K562 (cell line): Measurements from ENCODE around the gene PTPN11. TPM values are rescaled to one million over a fixed set of nuclear protein-coding genes. Genes with fewer than 3 reads are reported as not detected.

ENCODE experiments used
- ATF7 ChIP-seq: fragments of 450-650 bp; IDR thresholded peaks from 2 replicates; pipeline ENCODE4 v1.7.1; 2014; ENCODE audit warnings: mild to moderate bottlenecking, moderate library complexity
- DACH1 ChIP-seq: fragments of 450-650 bp; IDR thresholded peaks from 2 replicates; pipeline ENCODE4 v1.6.1; 2018; ENCODE audit not compliant: partially characterized antibody
- DPF2 ChIP-seq: fragments of 450-650 bp; IDR thresholded peaks from 2 replicates; pipeline ENCODE4 v1.6.1; 2016
- ELF2 ChIP-seq: fragments of 250-450 bp; sonication (Bioruptor Pico); IDR thresholded peaks from 2 replicates; pipeline ENCODE4 v1.5.0; 2021; ENCODE audit warnings: mild to moderate bottlenecking
- ETV5 ChIP-seq: sonication (generic); formaldehyde crosslinking; IDR thresholded peaks from 2 replicates; pipeline ENCODE4 v1.4.0; 2020; ENCODE audit warnings: low read depth, mild to moderate bottlenecking, missing genetic modification reagents
- IFI16 ChIP-seq: fragments of 250-450 bp; sonication (Bioruptor Pico); IDR thresholded peaks from 2 replicates; pipeline ENCODE4 v2.1.2; 2022; ENCODE audit warnings: mild to moderate bottlenecking, inconsistent platforms
- LCOR ChIP-seq: sonication (generic); formaldehyde crosslinking; IDR thresholded peaks from 2 replicates; pipeline ENCODE4 v1.8.0; 2022; ENCODE audit warnings: mild to moderate bottlenecking, missing genetic modification reagents
- MAFG ChIP-seq: fragments of 450-650 bp; conservative IDR thresholded peaks from 2 replicates; pipeline ENCODE4 v1.6.1; 2016; ENCODE audit warnings: missing genetic modification characterization, missing compliant biosample characterization
- MYC ChIP-seq, 2 experiments: fragments of 250-450 bp in 1 of 2; sonication (Bioruptor Pico) in 1 of 2; IDR thresholded peaks; 2 replicates each; pipeline versions ENCODE4 v1.5.1 to v1.6.1; 2012 to 2021; ENCODE audit warnings: low read depth in 2 of 2, borderline replicate concordance in 1 of 2, improper control_type of control experiment in 1 of 2, low read length in 1 of 2, mild to moderate bottlenecking in 1 of 2, moderate library complexity in 1 of 2
- NKRF ChIP-seq: fragments of 450-650 bp; IDR thresholded peaks from 2 replicates; pipeline ENCODE4 v1.6.1; 2016; ENCODE audit warnings: borderline replicate concordance
- POLR2H ChIP-seq: IDR thresholded peaks from 2 replicates; pipeline ENCODE4 v1.6.1; 2016; ENCODE audit warnings: missing genetic modification characterization, low read depth, mild to moderate bottlenecking, control low read depth, missing compliant biosample characterization, moderate library complexity
- PPARD ChIP-seq: fragments of 250-450 bp; sonication (Bioruptor Pico); IDR thresholded peaks from 2 replicates; pipeline ENCODE4 v1.8.0; 2022; ENCODE audit warnings: inconsistent platforms, mild to moderate bottlenecking, moderate library complexity
- PTBP1 ChIP-seq: fragments of 200-400 bp; formaldehyde crosslinking; IDR thresholded peaks from 2 replicates; pipeline ENCODE4 v1.6.1; 2017; ENCODE audit warnings: low read depth, low read length
- RNF219 ChIP-seq: fragments of 250-450 bp; sonication (Bioruptor Pico); IDR thresholded peaks from 2 replicates; pipeline ENCODE4 v1.5.0; 2022; ENCODE audit warnings: mild to moderate bottlenecking
- SUPT5H ChIP-seq: fragments of 450-650 bp; IDR thresholded peaks from 2 replicates; pipeline ENCODE4 v1.6.1; 2016
- TBP ChIP-seq: optimal IDR thresholded peaks from 2 replicates; pipeline ENCODE3; 2011; ENCODE audit warnings: low read depth, low read length, improper control_type of control experiment
- TEAD2 ChIP-seq: fragments of 450-650 bp; IDR thresholded peaks from 2 replicates; pipeline ENCODE4 v1.6.1; 2016; ENCODE audit warnings: missing genetic modification characterization, control low read depth, missing compliant biosample characterization
- TRIM28 ChIP-seq: fragments of 450-650 bp; IDR thresholded peaks from 2 replicates; pipeline ENCODE4 v1.6.1; 2017
- ZBTB1 ChIP-seq: sonication (generic); formaldehyde crosslinking; IDR thresholded peaks from 2 replicates; pipeline ENCODE4 v1.8.1; 2023; ENCODE audit warnings: missing genetic modification reagents, low read depth, mild to moderate bottlenecking, borderline replicate concordance
- ZMIZ1 ChIP-seq, 2 experiments: fragments of 150-350 bp in 1 of 2; IDR thresholded peaks; 2 replicates each; pipeline ENCODE4 v1.6.1; 2012 to 2016; ENCODE audit warnings: low read depth in 2 of 2, low read length in 2 of 2, mild to moderate bottlenecking in 1 of 2, moderate library complexity in 1 of 2
- polyA plus RNA-seq, 8 experiments: library from polyadenylated mRNA; depleted of rRNA in 4 of 8; stranded (reverse) in 5 of 8; unstranded in 3 of 8; fragments of >200 nt; fragmentation: Nextera tagmentation in 2 of 8; fragmentation: Illumina TruSeq in 1 of 8; extraction: Ambion mirVana in 2 of 8; extraction: Trizol in 1 of 8; gene quantifications; 2 replicates each; pipeline versions ENCODE4 v1.2.1 to v1.2.3, GENCODE V29; 2011 to 2014; ENCODE audit warnings: inconsistent platforms in 1 of 8, missing spikeins in 1 of 8
- total RNA-seq, 7 experiments: library from RNA; depleted of rRNA in 6 of 7; stranded (reverse); fragments of >200 nt in 6 of 7; fragmentation: Illumina TruSeq in 2 of 7; extraction: Trizol in 2 of 7; gene quantifications; 2 replicates each; pipeline versions ENCODE4 v1.2.1 to v1.2.3, GENCODE V29; 2011 to 2021; ENCODE audit warnings: low replicate concordance in 1 of 7

The PTPN11 gene
- total and polyA plus RNA-seq, 9 of the 15 experiments (the other 6 are each of a cell fraction or from before 2014, with no cell fraction given) = 22.5 to 126 (median 79.7) TPM

GRCh38 chr12:112409064-112409905 lies 9.5 kb upstream of the PTPN11 start, which contains the start of gene RPL6 (continued):
- peak; percentile 98 for TF ChIP-seq TBP
- peak; percentile 97 for TF ChIP-seq POLR2H
- no peak for TF ChIP-seq ZBTB1
- TF ChIP-seq ELF2 (CRISPR knock-in tag) = peak; percentile 60
- TF ChIP-seq MAFG (tag) = no peak
- no peak for TF ChIP-seq PPARD
- no peak for TF ChIP-seq DACH1
- peak; percentile 98 for TF ChIP-seq MYC (IDR thresholded peaks at IDR 0.05; ENCODE audit: low read depth, low read length)
- TF ChIP-seq MYC (CRISPR knock-in tag; IDR thresholded peaks at IDR 0.05; ENCODE audit: borderline replicate concordance, low read depth) = peak; percentile 93
- peak; percentile 79; the same call in 1 of the 2 replicates for TF ChIP-seq ATF7
- 0 out of 4 replicates have a peak, but pooled peaks of 1 of the 2 experiments have one; percentile 64 for TF ChIP-seq ZMIZ1 (IDR thresholded peaks at IDR 0.05; ENCODE audit: low read depth in 2 of 2, low read length in 2 of 2)
- TF ChIP-seq NKRF = peak; percentile 77
- TF ChIP-seq TRIM28 = 0 out of 2 replicates have a peak, but pooled peaks have one; percentile 42
- peak; percentile 70; the same call in 1 of the 2 replicates for TF ChIP-seq PTBP1
- TF ChIP-seq ETV5 = peak; percentile 86
- no peak for TF ChIP-seq RNF219 (CRISPR knock-in tag)
- TF ChIP-seq TEAD2 (tag) = no peak
- peak; percentile 99 for TF ChIP-seq SUPT5H
- peak; percentile 66 for TF ChIP-seq DPF2
- peak; percentile 35; the same call in 1 of the 2 replicates for TF ChIP-seq LCOR
- no peak for TF ChIP-seq IFI16 (CRISPR knock-in tag)
